ENCODE results near the gene DTX3L. TPM values are rescaled to one million over a fixed set of nuclear protein-coding genes. Genes with fewer than 3 reads are reported as not detected.

The DTX3L gene
- 27.2 and 27.7 TPM in 2 replicates for total RNA-seq
- 6.2 and 10.6 TPM in 2 replicates for polyA plus RNA-seq

- no peaks in the 10 kb centered on the region for H3K36me3 ChIP-seq (replicated peaks; ENCODE audit: insufficient read depth, low read depth)
- peak within 1 kb of the TSS; percentile 74 for H3K4me3 ChIP-seq
- H3K79me2 ChIP-seq: peaks cover 27% of the 10 kb centered on the region
- no peaks in the 10 kb centered on the region for H4K20me1 ChIP-seq (ENCODE audit: insufficient read depth, poor library complexity, severe bottlenecking)
- H3K4me1 ChIP-seq (ENCODE audit: insufficient read depth): peaks cover 18% of the 10 kb centered on the region
- TF ChIP-seq EZH2phosphoT487 (IDR thresholded peaks at IDR 0.05; ENCODE audit: low read depth, severe bottlenecking, unreplicated experiment): no peak
- WGBS (ENCODE audit: low lambda C conversion rate, missing lambda C conversion rate): 1% methylated on average over 43 of the region's 56 CpGs
- no peaks in the 10 kb centered on the region for H3K9me2 ChIP-seq (replicated peaks; ENCODE audit: insufficient read depth)
- H3K9me3 ChIP-seq (ENCODE audit: low read depth): no peaks in the 10 kb centered on the region
- H3K27me3 ChIP-seq: no peaks in the 10 kb centered on the region
- H3K4me2 ChIP-seq: peak within 1 kb of the TSS; percentile 73
- peak; percentile 91 for DNase-seq (ENCODE audit: low spot score)
- peak within 1 kb of the TSS; percentile 98 for H3K27ac ChIP-seq
- peak within 1 kb of the TSS; percentile 80 for H2AFZ ChIP-seq
These were observed at the start of gene DTX3L, which contains the start of gene PARP9 for GRCh38 chr3:122564155-122564912. TSS of gene DTX3L (plus strand) at chr3:122564338. CDS start at chr3:122564427, 89 bp downstream. TSS of gene PARP9 (minus strand) at chr3:122564300. CDS start at chr3:122559620, 4,680 bp downstream.

- Histone ChIP-seq H3K9me3 (ENCODE audit: low read depth) (no peaks in the 10 kb centered on the region), H3K27me3 (no peaks in the 10 kb centered on the region), H3K4me2 (peak overlapping the region; percentile 88), H3K4me1 (ENCODE audit: insufficient read depth) (peaks cover 26% of the 10 kb centered on the region), H3K9me2 (replicated peaks; ENCODE audit: insufficient read depth) (no peaks in the 10 kb centered on the region), H3K36me3 (replicated peaks; ENCODE audit: insufficient read depth, low read depth) (no peaks in the 10 kb centered on the region), H2AFZ (peak overlapping the region; percentile 96), H3K27ac (no peak overlapping the region), H3K4me3 (peak overlapping the region; percentile 47), H3K79me2 (peaks cover 38% of the 10 kb centered on the region), H4K20me1 (ENCODE audit: insufficient read depth, poor library complexity, severe bottlenecking) (peaks cover 38% of the 10 kb centered on the region)
- TF ChIP-seq EZH2 (IDR thresholded peaks at IDR 0.05; ENCODE audit: borderline replicate concordance) (no peak), CTCF (IDR thresholded peaks at IDR 0.05; ENCODE audit: poor library complexity) (no peak)
- DNase-seq (ENCODE audit: low spot score): no peak
- 44% methylated on average over 19 of the region's 19 CpGs for WGBS (ENCODE audit: low lambda C conversion rate, missing lambda C conversion rate)
These were observed 49.1 kb upstream of the DTX3L start for GRCh38 chr3:122515020-122515468.

- Histone ChIP-seq H3K4me3 (no peak overlapping the region), H3K36me3 (replicated peaks; ENCODE audit: insufficient read depth, low read depth) (no peaks in the 10 kb centered on the region), H3K79me2 (peaks cover 30% of the 10 kb centered on the region), H3K4me1 (ENCODE audit: insufficient read depth) (peaks cover 20% of the 10 kb centered on the region), H2AFZ (no peak overlapping the region), H4K20me1 (ENCODE audit: insufficient read depth, poor library complexity, severe bottlenecking) (peaks cover 30% of the 10 kb centered on the region), H3K9me2 (replicated peaks; ENCODE audit: insufficient read depth) (no peaks in the 10 kb centered on the region), H3K4me2 (no peak overlapping the region), H3K27ac (peak overlapping the region; percentile 23), H3K9me3 (ENCODE audit: low read depth) (no peaks in the 10 kb centered on the region), H3K27me3 (no peaks in the 10 kb centered on the region)
- peak; percentile 35 for DNase-seq (ENCODE audit: low spot score)
- WGBS (ENCODE audit: low lambda C conversion rate, missing lambda C conversion rate): 79% methylated on average over 3 of the region's 3 CpGs
- no peak for TF ChIP-seq EZH2phosphoT487 (IDR thresholded peaks at IDR 0.05; ENCODE audit: low read depth, severe bottlenecking, unreplicated experiment)
These were observed 48.3 kb upstream of the DTX3L start for GRCh38 chr3:122515870-122516269.

GRCh38 chr3:122516846-122517360 lies 47.2 kb upstream of the DTX3L start:
- TF ChIP-seq EZH2 (IDR thresholded peaks at IDR 0.05; ENCODE audit: borderline replicate concordance) (no peak), CTCF (IDR thresholded peaks at IDR 0.05; ENCODE audit: poor library complexity) (no peak), EZH2phosphoT487 (IDR thresholded peaks at IDR 0.05; ENCODE audit: low read depth, severe bottlenecking, unreplicated experiment) (no peak)
- Histone ChIP-seq H3K79me2 (peaks cover 19% of the 10 kb centered on the region), H2AFZ (no peak overlapping the region), H3K27ac (no peak overlapping the region), H4K20me1 (ENCODE audit: insufficient read depth, poor library complexity, severe bottlenecking) (peaks cover 20% of the 10 kb centered on the region), H3K36me3 (replicated peaks; ENCODE audit: insufficient read depth, low read depth) (no peaks in the 10 kb centered on the region), H3K27me3 (no peaks in the 10 kb centered on the region), H3K4me3 (no peak overlapping the region), H3K9me2 (replicated peaks; ENCODE audit: insufficient read depth) (no peaks in the 10 kb centered on the region), H3K4me2 (no peak overlapping the region), H3K4me1 (ENCODE audit: insufficient read depth) (peaks cover 14% of the 10 kb centered on the region), H3K9me3 (ENCODE audit: low read depth) (no peaks in the 10 kb centered on the region)
- no peak for DNase-seq (ENCODE audit: low spot score)
- 94% methylated on average over 6 of the region's 6 CpGs for WGBS (ENCODE audit: low lambda C conversion rate, missing lambda C conversion rate)

Data from hepatocyte (in vitro differentiated cells).